ENCODE results near the gene GDF2.

GDF2 gene

DNA sequence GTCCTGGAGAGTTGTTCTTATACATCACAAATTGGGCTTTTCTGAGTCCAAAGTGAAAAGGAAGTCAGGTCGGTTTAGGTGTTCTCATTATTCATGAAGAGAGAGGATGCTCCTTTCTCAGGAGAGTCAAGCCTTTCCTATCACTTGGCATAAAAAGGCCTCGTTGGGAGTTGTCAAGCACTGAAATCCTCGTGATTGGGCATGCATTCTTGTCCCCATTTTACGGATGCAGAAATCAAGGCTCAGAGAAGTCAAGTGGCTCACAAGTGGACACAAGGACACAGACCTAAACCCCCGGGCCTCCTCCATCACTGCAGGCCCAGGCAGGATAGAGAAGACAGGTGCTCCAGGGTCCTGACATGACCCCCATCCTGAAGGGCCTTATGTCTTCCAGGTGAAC is 34.5 kb downstream of the GDF2 start:
- DNase-seq, result no peak

DNA sequence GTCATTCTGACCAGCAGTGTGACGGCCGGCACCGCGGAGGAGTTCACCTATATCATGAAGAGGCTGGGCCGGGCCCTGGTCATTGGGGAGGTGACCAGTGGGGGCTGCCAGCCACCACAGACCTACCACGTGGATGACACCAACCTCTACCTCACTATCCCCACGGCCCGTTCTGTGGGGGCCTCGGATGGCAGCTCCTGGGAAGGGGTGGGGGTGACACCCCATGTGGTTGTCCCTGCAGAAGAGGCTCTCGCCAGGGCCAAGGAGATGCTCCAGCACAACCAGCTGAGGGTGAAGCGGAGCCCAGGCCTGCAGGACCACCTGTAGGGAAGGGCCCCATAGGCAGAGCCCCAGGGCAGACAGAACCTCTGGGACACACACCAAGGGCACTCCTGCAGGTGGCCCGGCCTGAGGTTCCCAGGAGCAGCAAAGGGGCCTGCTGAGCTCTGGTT is 34.9 kb downstream of the GDF2 start:
- DNase-seq, result no peak

GRCh38 chr10:47357911-47358310 is 35.7 kb downstream of the GDF2 start:
- DNase-seq, result no peak

GRCh38 chr10:47358457-47358856 is 36.2 kb downstream of the GDF2 start:
- DNase-seq, result no peak

DNA sequence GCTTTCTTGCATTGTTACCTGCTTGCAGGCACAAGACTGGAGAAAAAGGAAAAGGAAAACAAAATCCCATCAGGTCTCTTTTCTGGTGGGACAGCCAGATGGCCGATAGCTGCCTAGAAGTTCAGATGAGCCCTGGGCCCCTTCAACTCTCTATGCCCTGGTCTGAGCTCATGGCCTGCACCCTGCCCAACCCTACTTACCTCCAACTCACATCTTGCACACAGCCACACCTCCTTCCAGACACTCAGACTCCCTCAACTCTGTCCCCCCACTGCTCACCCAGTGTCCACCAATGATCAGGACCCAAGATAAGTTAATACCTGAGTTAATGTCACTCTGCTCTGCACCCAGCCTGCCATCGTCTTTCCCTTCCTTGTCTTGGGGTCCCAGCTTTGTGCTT is 36.8 kb downstream of the GDF2 start:
- no peak for DNase-seq

GRCh38 chr10:47359626-47360418 is 37.6 kb downstream of the GDF2 start:
- no peak for DNase-seq

GRCh38 chr10:47360419-47361040 is 38.3 kb downstream of the GDF2 start:
- no peak for DNase-seq

DNA sequence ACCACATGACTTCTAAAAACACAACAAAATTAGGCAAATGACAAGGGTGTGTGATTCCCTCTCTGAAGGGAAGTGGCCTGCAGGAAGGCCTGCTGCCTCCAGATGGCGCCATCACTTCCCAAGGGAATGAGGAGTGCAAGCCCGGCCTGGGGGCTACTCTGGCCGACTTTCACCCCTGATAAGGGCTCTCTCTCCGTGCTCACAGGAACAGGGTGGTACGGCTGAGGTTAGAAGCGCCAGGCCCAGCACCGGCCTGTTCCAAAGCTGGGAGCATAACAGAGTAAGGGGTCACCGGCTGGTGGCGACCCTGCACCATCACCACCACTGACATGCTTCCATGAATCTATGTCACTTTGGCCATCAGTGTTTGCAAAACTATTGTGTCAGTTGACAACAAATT is 39.0 kb downstream of the GDF2 start:
- DNase-seq, result no peak

GRCh38 chr10:47362199-47362598 is 39.9 kb downstream of the GDF2 start:
- no peak for DNase-seq

GRCh38 chr10:47363781-47364180 is 41.5 kb downstream of the GDF2 start:
- no peak for DNase-seq

GRCh38 chr10:47364366-47364765 is 42.1 kb downstream of the GDF2 start:
- peak; percentile 86 for DNase-seq

DNA sequence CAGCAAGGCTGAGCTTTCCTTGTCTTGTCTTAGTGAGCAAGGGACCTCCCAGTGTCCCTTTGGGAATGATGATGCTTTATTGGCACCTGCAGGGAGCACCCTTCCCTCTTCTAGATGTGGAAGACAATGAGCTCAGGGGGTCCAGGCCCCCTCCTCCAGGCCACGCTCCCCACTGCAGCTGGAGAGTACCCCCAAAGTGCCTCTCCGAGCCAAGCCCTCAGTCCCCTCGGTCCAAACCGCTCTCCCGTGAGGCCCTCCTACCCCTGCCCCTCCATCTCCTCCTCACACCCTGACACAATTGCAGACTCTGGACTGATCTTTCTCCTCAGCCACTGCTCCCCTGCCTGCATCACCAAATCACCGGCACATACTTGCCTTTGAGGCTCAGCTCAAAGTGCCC is 42.7 kb downstream of the GDF2 start:
- no peak for DNase-seq

DNA sequence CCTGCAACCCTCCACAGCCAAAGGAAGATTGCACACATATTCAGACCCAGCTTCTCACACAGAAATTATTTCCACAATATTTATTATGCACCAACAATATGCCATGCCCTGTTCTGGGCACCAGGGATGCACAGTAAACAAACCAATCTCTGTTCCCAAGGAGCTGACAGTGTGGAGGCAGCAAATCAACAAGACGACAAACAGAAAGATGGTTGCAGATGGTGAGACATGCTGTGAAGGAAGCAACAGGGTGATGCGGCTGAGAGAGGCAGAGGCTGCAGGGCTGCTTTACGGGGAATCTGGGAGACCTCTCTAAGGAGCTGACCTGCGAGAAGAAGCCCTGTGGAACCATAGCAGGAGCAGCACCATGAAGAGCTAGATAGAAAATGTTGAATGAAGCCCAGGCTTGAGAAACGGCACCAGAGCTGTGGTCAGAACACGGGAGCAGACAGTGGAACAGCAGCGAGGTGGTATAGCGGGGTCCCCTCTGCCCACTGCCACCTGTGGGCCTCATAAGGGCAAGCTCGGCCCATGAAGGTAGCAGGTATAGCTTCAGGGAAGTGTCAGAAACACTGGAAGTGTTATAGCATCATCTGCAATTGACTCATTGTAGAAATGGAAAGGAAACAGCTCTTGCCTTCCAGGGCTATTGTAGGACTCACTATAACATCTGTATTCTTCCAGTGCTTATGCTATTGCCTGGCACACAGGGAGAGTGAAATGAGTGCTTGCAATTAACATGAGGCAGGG is 43.4 kb downstream of the GDF2 start:
- DNase-seq, result peak; percentile 3

DNA sequence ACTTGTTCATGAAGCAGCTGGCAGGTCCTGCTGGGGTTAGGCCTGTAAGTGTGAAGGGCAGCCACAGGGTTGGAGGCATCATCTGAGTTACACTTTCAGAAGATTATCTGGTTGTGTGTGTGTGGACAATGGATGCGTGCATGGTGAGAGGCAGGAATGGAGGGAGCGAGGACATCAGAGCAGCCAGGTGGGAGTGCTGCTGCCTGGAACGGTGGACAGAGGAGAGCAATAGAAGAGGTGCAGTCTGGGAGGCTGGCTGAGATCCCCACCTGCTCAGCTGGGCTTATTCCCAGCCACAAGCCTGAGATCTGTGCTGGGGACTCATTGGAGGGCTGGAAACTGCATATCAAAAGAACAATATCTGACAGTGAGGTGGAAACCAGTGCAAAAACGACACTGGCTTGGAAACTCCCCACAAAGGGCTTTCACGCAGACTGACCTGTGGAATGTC is 44.0 kb downstream of the GDF2 start:
- DNase-seq, result no peak

DNA sequence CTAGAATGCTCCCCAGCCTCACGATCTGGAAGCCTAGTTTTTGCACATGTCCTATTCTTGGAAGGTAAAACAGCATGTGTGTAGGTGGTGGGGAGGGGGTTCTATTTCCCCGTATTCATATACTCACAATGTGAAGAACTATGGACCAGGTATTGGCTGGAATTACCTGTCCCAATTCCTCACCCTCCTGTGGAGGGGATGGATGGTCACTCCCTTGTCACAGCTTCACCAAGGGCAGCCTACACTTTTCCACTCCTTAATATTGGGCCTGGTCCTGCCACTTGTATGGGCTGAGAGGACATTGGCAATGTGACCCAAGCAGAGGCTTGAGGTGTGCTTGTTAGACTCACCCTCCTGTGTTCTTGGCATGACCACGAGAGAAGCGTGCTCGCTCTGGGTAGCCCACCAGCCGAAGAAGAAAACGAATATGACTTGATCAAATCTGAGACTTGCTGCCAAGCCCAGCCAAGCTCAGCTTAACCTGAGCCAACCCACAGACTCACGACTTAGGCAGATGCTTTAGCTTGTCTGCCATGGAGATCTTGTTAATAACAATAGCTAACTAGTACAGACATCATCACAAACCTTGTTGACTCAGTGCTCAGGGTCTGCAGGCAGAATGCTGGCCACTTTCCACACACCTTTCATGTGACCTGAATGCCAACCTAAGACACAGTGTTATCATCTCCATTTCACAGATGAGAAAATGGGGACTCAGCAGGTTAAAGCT is 44.6 kb downstream of the GDF2 start:
- no peak for DNase-seq

GRCh38 chr10:47367646-47368045 is 45.4 kb downstream of the GDF2 start:
- DNase-seq, result no peak

DNA sequence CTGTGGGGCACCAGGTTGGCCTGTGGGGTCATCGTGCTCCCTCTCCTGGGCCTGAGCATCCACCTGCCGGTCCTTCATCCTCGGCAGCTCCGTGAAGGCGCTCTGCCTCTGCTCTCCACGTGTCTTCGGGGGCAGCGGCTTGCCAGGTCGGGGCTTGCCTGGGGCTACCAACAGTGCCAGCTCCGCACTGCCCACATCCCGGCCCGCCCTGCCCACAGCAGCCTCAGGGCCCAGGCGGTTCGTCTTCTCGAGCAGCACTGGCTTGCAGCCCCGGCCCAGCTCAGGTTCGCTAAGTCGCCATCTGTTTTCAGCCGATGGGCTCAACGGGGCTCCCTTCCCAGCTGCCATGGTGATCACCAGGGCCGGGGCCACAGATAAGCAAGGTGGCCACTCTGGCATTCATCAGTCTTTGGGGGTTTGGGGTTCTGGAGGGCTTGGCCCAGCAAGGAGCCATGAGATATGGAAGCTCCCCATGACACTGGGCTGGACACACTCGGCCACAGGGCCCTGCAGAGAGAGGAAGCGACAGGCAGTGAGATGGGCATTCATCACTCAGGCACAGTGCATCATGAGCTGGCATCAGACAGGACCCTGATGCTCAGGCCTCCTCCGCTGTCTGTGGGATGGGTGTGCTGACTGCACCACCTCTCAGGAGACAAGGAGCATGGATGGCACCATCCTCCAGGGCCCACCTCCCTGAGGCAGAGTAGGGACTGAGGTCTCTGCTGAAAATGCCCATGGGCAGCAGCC is 46.4 kb downstream of the GDF2 start:
- DNase-seq, result no peak

DNA sequence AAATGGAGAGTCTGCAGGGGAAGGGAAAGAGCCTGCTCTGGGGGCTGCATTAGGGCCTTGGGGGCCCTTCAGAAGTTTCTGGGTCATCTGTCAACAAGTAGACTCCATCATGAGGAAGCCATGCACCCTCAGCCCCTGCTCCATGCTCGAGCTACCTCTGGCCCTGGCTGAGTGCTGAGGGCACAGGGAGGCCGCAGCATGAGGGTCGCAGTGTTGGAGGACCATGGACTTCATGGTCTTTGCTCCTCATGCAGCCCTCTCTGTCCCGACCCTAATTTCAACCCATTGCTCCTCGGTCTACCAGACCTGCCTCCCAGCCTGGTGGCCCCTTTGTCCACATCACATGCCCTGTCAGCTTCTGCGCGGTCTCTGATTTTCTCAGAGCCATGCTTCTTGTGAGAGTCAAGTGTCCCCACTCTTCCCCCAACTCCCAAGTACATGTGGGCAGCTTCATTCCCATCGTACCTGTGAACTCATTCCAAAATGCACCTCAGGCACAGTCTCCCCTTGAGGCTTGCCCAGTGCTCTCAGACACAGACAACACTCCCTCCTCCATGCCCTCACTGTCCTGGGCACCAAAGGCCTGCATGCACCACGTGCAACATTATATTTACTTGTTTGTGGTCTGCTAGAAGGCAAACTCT is 47.1 kb downstream of the GDF2 start:
- no peak for DNase-seq

GRCh38 chr10:47370015-47370767 is 47.9 kb downstream of the GDF2 start:
- DNase-seq, result no peak

DNA sequence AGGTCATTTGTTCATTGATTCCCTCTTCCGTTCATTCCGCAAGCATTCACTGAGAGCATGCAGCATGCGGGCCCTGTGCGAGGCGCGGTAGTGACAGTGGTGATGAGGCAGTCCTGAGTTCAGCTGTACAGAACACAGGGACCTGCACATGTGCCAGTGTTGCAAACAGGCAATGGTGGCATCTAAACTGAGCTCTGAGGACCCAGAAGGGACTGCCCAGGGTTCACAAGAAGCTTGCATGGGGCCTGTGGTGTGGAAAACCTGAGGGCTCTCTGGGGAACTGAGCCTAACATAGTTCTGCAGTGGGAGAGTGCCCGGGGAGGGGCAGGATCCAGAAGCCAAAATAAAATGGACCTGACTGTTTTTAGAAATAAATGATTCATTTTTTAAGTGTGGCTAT is 48.6 kb downstream of the GDF2 start:
- DNase-seq, result no peak
